GM12878 (cell line): ENCODE measurements around the gene MATN1. TPM values are rescaled to one million over a fixed set of nuclear protein-coding genes. Genes with fewer than 3 reads are reported as not detected.
A peak's percentile ranks its signal among the peaks of the same experiment; 100 is the strongest.
"Not testable (repeated sequence)": the region's sequence is repeated elsewhere in the genome, so short reads cannot be mapped to it uniquely, and the experiment has no call there.

Experiments
- ATAC-seq: fragments of 200-7000 bp; cut with Tn5 transposase; 3 replicates; pipeline ENCODE4 v1.9.1; 2020; ENCODE audit warnings: mild to moderate bottlenecking, moderate library complexity
- BruUV-seq: library from RNA; stranded (reverse); fragments of 400-500 nt; replicated peaks from 2 replicates; lab custom pipeline; 2021; lab: Mats Ljungman, UMichigan
- CTCF ChIA-PET: fragments of 300-600 bp; sonication (Branson Sonifier 250); formaldehyde crosslinking; extraction: SDS; loops from one replicate; lab custom pipeline; 2021; ENCODE audit warnings: inconsistent platforms; lab: Yijun Ruan, JAX
- POLR2A ChIA-PET: fragments of 350-600 bp; formaldehyde crosslinking; extraction: SDS; loops from one replicate; lab custom pipeline; 2021; ENCODE audit warnings: inconsistent platforms; lab: Charles Lee
- RAD21 ChIA-PET: fragments of 300-600 bp; sonication (Branson Sonifier 250); formaldehyde crosslinking; loops from one replicate; lab custom pipeline; 2023; ENCODE audit warnings: antibody characterized with exemption; ENCODE audit not compliant: unreplicated experiment; lab: Charles Lee
- SMC1A ChIA-PET: fragments of 300-600 bp; sonication (Branson Sonifier 250); formaldehyde crosslinking; loops from one replicate; lab custom pipeline; 2023; ENCODE audit not compliant: unreplicated experiment, uncharacterized antibody; lab: Charles Lee
- DNase-seq: peaks from one replicate; pipeline ENCODE4 v3.0.0-alpha.2; 2011; ENCODE audit warnings: low read depth, low spot score
- FAIRE-seq: peaks from 3 replicates; lab custom pipeline; 2011; peaks lifted over from hg19 to GRCh38; lab: Jason Lieb, UNC
- H2AFZ ChIP-seq: 2 replicates; pipeline ENCODE4 v1.6.0; 2011; ENCODE audit warnings: low read depth, low read length, control low read depth; ENCODE audit not compliant: control insufficient read depth
- H3K27ac ChIP-seq: 2 replicates; pipeline ENCODE4 v1.5.1; 2011; ENCODE audit warnings: control low read depth; ENCODE audit not compliant: control insufficient read depth, insufficient read depth
- H3K27me3 ChIP-seq, 2 experiments: replicated peaks in 1 of 2; 2 replicates each; pipeline versions ENCODE4 v1.6.0 to v1.6.1; 2011; ENCODE audit warnings: low read length in 1 of 2; ENCODE audit not compliant: control insufficient read depth in 2 of 2, insufficient read depth in 2 of 2
- H3K36me3 ChIP-seq, 2 experiments: 2 replicates each; pipeline ENCODE4 v1.5.1; 2011; ENCODE audit warnings: low read length in 1 of 2; ENCODE audit not compliant: control insufficient read depth in 2 of 2, insufficient read depth in 2 of 2
- H3K4me1 ChIP-seq: 2 replicates; pipeline ENCODE4 v1.6.1; 2011; ENCODE audit warnings: mild to moderate bottlenecking, low read length, moderate library complexity, mixed read lengths; ENCODE audit not compliant: control insufficient read depth, insufficient read depth
- H3K4me2 ChIP-seq: 2 replicates; pipeline ENCODE4 v1.6.0; 2011; ENCODE audit warnings: control low read depth; ENCODE audit not compliant: control insufficient read depth, insufficient read depth
- H3K4me3 ChIP-seq: fragments of 200-600 bp; sonication (generic); 2 replicates; pipeline ENCODE4 v1.5.1; 2016
- H3K79me2 ChIP-seq: 2 replicates; pipeline ENCODE4 v1.6.0; 2011; ENCODE audit warnings: low read length; ENCODE audit not compliant: control insufficient read depth, insufficient read depth
- H3K9ac ChIP-seq: 2 replicates; pipeline ENCODE4 v1.8.0; 2011; ENCODE audit warnings: low read length, control low read depth, mixed read lengths; ENCODE audit not compliant: control insufficient read depth, insufficient read depth
- H3K9me3 ChIP-seq: replicated peaks from 3 replicates; pipeline ENCODE4 v1.5.1; 2011; ENCODE audit warnings: mild to moderate bottlenecking, low read length; ENCODE audit not compliant: control insufficient read depth, insufficient read depth
- H4K20me1 ChIP-seq: 2 replicates; pipeline ENCODE4 v1.6.0; 2011; ENCODE audit not compliant: control insufficient read depth, insufficient read depth
- BHLHE40 ChIP-seq, 2 experiments: fragments of 450-650 bp in 1 of 2; IDR thresholded peaks; 2 replicates each; pipeline ENCODE4 v1.6.1; 2011 to 2017; ENCODE audit warnings: low read depth in 2 of 2, borderline replicate concordance in 1 of 2, improper control_type of control experiment in 1 of 2, low read length in 1 of 2, mild to moderate bottlenecking in 1 of 2
- POU2F2 ChIP-seq: IDR thresholded peaks from 3 replicates; pipeline ENCODE4 v1.6.1; 2011; ENCODE audit warnings: low read depth, mild to moderate bottlenecking, low read length, borderline replicate concordance
- RELA ChIP-seq: fragments of 450-650 bp; IDR thresholded peaks from 2 replicates; pipeline ENCODE4 v1.8.0; 2014; ENCODE audit warnings: borderline replicate concordance; ENCODE audit not compliant: partially characterized antibody
- SMARCA5 ChIP-seq: fragments of 450-650 bp; IDR thresholded peaks from 2 replicates; pipeline ENCODE4 v1.6.1; 2017; ENCODE audit warnings: mild to moderate bottlenecking
- SMC3 ChIP-seq: IDR thresholded peaks from 2 replicates; pipeline ENCODE4 v1.6.1; 2011; ENCODE audit warnings: low read length, improper control_type of control experiment, borderline replicate concordance
- ZNF217 ChIP-seq: fragments of 450-650 bp; IDR thresholded peaks from 2 replicates; pipeline ENCODE4 v1.6.1; 2017; ENCODE audit warnings: antibody characterized with exemption, mild to moderate bottlenecking
- WGBS: methylation state at CpG from one replicate; pipeline ENCODE4 v1.1.6; 2016; ENCODE audit warnings: low lambda C conversion rate; ENCODE audit not compliant: insufficient replicate concordance, insufficient coverage; ENCODE audit errors: missing lambda C conversion rate; 5-methylcytosine and 5-hydroxymethylcytosine counted together
- in situ Hi-C: fragments of 300-500 bp; cut with MboI; formaldehyde crosslinking; loops from 9 replicates; pipeline ENCODE4 v1.14.3; 2018; ENCODE audit warnings: mixed read lengths
- intact Hi-C: fragments of 100-400 bp; cut with micrococcal nuclease; formaldehyde crosslinking; loops from one replicate; pipeline ENCODE4 v1.14.2; 2022; ENCODE audit not compliant: unreplicated experiment
- polyA plus RNA-seq, 11 experiments: library from polyadenylated mRNA; depleted of rRNA in 4 of 11; unstranded in 6 of 11; stranded (reverse) in 5 of 11; fragments of >200 nt; fragmentation: Nextera tagmentation in 4 of 11; fragmentation: Illumina TruSeq in 1 of 11; extraction: Ambion mirVana in 4 of 11; extraction: Trizol in 1 of 11; gene quantifications; 1 replicate in 1 of 11; 2 replicates in 10 of 11; pipeline versions ENCODE4 v1.2.1 to v1.2.3, GENCODE V29; 2011 to 2016; ENCODE audit warnings: inconsistent platforms in 2 of 11, missing spikeins in 2 of 11, low read depth in 1 of 11
- total RNA-seq, 4 experiments: library from RNA; depleted of rRNA in 3 of 4; stranded (reverse); fragments of >200 nt in 3 of 4; fragmentation: Illumina TruSeq in 1 of 4; extraction: Trizol in 1 of 4; gene quantifications; 2 replicates each; pipeline versions ENCODE4 v1.2.1 to v1.2.3, GENCODE V29; 2013 to 2021
- TF ChIP-seq, protein P1 (sequence below): fragments of 450-650 bp; IDR thresholded peaks from 2 replicates; pipeline ENCODE4 v1.6.1; 2017; ENCODE audit warnings: antibody characterized with exemption, mild to moderate bottlenecking, moderate library complexity

The MATN1 gene
- total and polyA plus RNA-seq, 10 of the 15 experiments (the other 5 are each of a cell fraction or from before 2014, with no cell fraction given) = 0.04 to 0.50 (median 0.10) TPM; not detected in 1

DNA sequence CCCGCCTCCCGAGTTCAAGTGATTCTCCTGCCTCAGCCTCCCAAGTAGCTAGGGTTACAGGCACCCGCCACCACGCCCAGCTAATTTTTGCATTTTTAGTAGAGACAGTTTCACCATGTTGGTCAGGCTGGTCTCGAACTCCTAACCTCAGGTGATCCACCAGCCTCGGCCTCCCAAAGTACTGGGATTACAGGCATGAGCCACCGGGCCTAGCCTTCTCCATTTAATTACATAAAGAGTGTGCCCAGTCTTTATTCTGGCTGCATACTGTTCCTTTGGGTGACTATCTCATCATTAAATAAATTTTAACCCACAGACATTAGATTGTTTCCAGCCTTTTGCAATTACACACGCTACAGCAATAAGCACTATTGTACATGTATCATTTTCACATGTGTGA lies 43.6 kb upstream of the MATN1 start:
- 0 out of 2 replicates have a peak, but pooled peaks have one; percentile 44 for TF ChIP-seq ZNF217
- DNase-seq, FAIRE-seq, H2AFZ ChIP-seq, in situ Hi-C loops, intact Hi-C loops, BruUV-seq, H3K27me3 ChIP-seq, H3K9ac ChIP-seq, H3K4me3 ChIP-seq, H3K9me3 ChIP-seq, H3K27ac ChIP-seq, H3K4me2 ChIP-seq, H4K20me1 ChIP-seq, ATAC-seq, H3K36me3 ChIP-seq: not testable (repeated sequence)
- ChIA-PET CTCF (interaction anchor here (1.0 to 7.0 kb wide), 7 partner anchors 9 to 48 kb away, joined by 3 to 47 read pairs (median 18); no protein-coding TSS in a partner anchor), POLR2A (interaction anchor here (1.4 to 20.6 kb wide), 2 partner anchors 9 to 21 kb away, joined by 6 to 741 read pairs; partner anchors contain the start of gene LAPTM5), SMC1A (interaction anchor here (1.4 to 16.4 kb wide), 4 partner anchors 12 to 48 kb away, joined by 4 to 440 read pairs (median 12); no protein-coding TSS in a partner anchor), RAD21 (interaction anchor here (1.9 to 17.1 kb wide), 4 partner anchors 12 to 48 kb away, joined by 5 to 462 read pairs (median 104); no protein-coding TSS in a partner anchor)
- H3K79me2 ChIP-seq = peaks cover 16% of the 10 kb centered on the region
- 89% methylated on average over 8 of the region's 8 CpGs for WGBS
- peaks cover 57% of the 10 kb centered on the region for H3K4me1 ChIP-seq

DNA sequence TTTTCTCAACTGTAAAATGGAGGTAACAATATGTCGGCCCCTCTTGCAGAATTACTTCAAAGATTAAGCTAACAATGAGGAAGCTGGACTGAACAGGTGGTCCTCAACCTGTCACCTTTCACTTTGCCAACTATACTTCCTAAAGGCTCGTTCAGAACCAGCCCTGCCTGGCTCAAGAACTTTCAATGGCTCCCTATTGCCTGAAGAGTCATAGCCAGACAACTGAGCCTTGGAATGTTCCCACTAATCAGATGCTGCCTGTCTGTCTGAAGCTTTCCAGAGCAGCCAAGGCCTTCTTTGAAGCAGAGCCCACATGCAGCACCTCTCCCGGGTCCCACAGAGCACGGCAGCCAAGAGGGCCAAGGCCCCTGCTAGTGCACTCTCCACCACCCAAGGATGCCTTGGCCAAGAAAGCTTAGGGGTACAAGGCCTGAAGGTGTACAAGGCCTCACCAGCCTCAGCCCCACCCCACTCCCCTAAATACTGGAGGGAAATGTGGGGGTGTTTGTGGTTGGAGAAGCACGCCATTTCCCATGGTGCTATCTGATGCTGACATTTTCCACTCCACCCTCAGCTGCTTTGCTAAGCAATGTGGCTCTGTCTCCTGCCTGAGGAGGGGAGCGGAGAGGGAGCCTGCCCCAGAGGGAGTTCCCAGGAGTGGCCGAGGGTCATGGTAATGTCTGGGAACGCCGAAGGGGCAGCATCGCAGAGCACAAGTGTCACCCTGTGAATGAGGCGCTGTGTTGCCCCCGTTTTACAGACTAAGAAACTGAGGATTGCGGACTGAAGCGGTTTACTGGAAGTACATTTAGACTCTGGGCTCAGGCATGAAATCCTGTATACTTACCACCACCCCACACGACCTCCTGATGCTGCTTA lies 42.4 kb upstream of the MATN1 start:
- Histone ChIP-seq H3K4me2 (peak overlapping the region; percentile 39), H2AFZ (peak overlapping the region; percentile 49), H3K9me3 (no peaks in the 10 kb centered on the region), H3K36me3 (no peaks in the 10 kb centered on the region), H3K27me3 (no peaks in the 10 kb centered on the region), H3K4me1 (peaks cover 69% of the 10 kb centered on the region), H3K9ac (peak overlapping the region; percentile 66), H3K79me2 (peaks cover 26% of the 10 kb centered on the region), H3K4me3 (no peak overlapping the region), H4K20me1 (no peaks in the 10 kb centered on the region), H3K27ac (peak overlapping the region; percentile 87)
- no peak for FAIRE-seq
- RAD21 ChIA-PET = interaction anchor here (1.9 to 17.1 kb wide), 5 partner anchors 13 to 47 kb away, joined by 4 to 462 read pairs (median 11); no protein-coding TSS in a partner anchor
- no peak for DNase-seq
- CTCF ChIA-PET = interaction anchor here (0.6 to 7.0 kb wide), 10 partner anchors 7 to 47 kb away, joined by 3 to 47 read pairs (median 6); no protein-coding TSS in a partner anchor
- 66% methylated on average over 15 of the region's 15 CpGs for WGBS
- in situ Hi-C loops = no loop called here
- peak; percentile 0; the same call in 1 of the 3 replicates for ATAC-seq
- POLR2A ChIA-PET = interaction anchor here (1.0 to 20.6 kb wide), 6 partner anchors 8 to 46 kb away, joined by 3 to 741 read pairs (median 5); partner anchors contain the start of gene LAPTM5
- SMC1A ChIA-PET = interaction anchor here (0.6 to 16.4 kb wide), 10 partner anchors 9 to 58 kb away, joined by 3 to 440 read pairs (median 4); no protein-coding TSS in a partner anchor
- intact Hi-C loops = loop anchor here (1.0 to 2.0 kb wide), 2 partner anchors 11 to 17 kb away; no protein-coding TSS in a partner anchor
- TSS peak; percentile 65 for BruUV-seq
- TF ChIP-seq BHLHE40 (IDR thresholded peaks at IDR 0.05; ENCODE audit: borderline replicate concordance in 1 of 2, low read depth in 2 of 2, low read length in 1 of 2) (0 out of 4 replicates have a peak, but pooled peaks of 1 of the 2 experiments have one; percentile 18), SMC3 (no peak), POU2F2 (peak; percentile 31; the same call in 1 of the 3 replicates), SMARCA5 (peak; percentile 97), RELA (no peak)
- TF ChIP-seq, protein P1, sequence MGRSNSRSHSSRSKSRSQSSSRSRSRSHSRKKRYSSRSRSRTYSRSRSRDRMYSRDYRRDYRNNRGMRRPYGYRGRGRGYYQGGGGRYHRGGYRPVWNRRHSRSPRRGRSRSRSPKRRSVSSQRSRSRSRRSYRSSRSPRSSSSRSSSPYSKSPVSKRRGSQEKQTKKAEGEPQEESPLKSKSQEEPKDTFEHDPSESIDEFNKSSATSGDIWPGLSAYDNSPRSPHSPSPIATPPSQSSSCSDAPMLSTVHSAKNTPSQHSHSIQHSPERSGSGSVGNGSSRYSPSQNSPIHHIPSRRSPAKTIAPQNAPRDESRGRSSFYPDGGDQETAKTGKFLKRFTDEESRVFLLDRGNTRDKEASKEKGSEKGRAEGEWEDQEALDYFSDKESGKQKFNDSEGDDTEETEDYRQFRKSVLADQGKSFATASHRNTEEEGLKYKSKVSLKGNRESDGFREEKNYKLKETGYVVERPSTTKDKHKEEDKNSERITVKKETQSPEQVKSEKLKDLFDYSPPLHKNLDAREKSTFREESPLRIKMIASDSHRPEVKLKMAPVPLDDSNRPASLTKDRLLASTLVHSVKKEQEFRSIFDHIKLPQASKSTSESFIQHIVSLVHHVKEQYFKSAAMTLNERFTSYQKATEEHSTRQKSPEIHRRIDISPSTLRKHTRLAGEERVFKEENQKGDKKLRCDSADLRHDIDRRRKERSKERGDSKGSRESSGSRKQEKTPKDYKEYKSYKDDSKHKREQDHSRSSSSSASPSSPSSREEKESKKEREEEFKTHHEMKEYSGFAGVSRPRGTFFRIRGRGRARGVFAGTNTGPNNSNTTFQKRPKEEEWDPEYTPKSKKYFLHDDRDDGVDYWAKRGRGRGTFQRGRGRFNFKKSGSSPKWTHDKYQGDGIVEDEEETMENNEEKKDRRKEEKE = no peak
